ENCODE measurements around the gene SPANXD.
"Not testable (repeated sequence)": the region's sequence is repeated elsewhere in the genome, so short reads cannot be mapped to it uniquely, and the experiment has no call there.

The SPANXD gene, protein sequence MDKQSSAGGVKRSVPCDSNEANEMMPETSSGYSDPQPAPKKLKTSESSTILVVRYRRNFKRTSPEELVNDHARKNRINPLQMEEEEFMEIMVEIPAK

DNA sequence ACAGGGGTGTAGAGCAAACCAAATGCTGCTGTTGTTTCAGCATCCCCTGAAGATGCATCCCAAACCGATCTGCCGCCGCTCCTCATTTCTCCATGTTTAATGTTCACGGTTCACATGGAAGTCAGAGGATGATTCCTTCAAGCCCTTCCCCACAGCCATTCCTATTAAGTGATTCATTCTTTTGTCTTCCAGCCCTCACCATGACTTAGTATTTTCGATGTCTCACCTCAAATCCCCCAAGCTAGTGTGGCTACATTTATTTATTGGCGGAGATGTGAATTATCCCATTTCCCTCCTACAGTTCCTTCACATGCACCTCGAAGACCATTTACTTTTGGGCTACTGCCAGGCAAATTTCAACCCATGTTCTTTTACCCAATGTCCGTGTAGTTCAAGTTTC, at the start of gene SPANXD:
SPANXD (minus strand) TSS at position 101 of the 400 bp plus-strand sequence. CDS start 334 bp downstream, outside the sequence.
- DNase-seq (ENCODE audit: low spot score) = not testable (repeated sequence)

DNA sequence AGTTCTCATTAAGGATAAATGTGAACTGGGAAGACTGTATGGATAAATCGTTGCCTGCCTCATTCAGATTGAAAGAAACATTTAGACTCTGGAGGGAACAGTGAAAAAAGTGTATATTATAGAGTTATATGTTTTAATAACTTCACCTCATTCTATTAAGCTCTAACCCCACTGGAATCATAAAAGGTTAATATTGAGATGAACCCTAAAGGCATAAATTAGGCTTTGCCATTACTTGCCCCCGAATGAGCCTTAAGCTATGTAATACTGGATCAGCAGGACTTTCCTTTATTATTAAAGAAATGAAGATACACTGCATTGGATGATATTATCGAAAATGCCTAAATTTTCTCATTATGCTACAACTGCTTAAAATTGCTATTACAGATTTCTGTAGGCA, 44.1 kb upstream of the SPANXD start:
- no peak for DNase-seq (ENCODE audit: low spot score)

DNA sequence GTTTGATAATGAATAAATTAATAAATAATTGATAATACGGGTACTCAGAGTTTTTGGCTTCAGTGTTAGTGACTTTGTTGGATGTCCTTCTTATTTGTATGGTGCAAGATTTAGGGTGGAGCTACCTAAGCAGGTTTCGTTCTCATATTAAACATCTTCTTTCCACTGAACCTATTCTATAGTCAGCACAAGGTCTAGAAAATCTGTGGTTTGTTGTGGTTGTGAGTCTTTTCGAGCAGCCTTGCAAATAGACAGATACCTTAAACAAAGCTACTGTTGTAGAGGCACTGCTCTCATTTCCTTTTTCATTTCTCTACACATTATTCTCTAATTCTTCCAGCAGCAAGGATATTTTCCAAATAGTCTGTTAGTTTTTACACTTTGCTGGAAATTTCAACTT, 38.1 kb upstream of the SPANXD start:
- no peak for DNase-seq (ENCODE audit: low spot score)

DNA sequence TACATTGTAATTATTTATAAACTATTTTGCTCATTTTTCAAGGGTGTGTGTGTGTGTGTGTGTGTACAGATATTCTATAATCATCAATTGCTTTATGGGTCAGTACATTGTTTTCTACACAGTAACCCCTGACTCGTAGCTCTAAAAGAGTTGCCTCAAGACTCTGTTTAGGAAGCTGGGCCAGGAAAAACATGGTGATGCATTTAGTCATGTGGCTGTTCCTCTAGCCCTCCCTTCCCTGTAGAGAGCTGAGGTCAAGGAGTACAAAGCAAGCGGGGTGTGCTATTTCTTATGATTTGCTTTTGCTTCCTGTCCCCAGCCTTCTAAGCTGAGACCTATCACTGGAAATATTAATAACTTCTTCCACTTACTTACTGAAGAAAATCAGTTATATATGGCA, 34.8 kb upstream of the SPANXD start:
- DNase-seq (ENCODE audit: low spot score) = no peak

DNA sequence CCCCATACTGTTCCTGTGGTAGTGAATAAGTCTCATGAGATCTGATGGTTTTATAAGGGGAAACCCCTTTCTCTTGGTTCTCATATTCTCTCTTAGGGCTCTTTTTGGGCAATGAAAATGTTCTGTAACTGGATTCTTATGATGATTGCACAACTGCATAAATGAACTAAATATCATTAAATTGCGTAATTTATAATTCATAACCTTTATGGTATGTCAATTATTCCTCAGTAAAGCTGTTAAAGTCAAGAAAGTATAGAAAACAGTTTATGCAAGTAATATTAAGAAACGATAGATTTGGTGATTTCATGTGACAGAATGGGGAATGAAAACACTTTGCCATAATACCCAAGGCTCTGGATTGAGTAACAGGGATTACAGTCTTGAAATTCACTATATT, 33.5 kb upstream of the SPANXD start:
- no peak for DNase-seq (ENCODE audit: low spot score)

DNA sequence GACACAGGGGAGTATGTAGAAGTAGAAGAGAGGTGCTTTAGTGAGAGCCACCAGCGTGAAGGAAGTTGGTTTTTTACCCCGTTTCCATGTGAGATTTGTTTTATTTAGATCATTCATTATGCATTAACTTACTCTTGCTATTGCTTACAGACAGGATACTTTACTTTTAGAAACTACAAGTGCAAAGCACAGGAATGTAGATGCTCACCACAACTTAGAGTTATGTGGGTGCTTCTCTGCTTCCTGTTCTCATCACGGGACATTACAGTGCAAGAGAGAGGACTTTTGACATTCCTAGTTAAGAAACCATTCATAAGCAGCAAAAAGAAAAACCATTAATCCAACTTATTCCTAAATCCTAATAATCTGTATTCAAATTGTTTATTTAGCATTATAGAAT, 25.6 kb upstream of the SPANXD start:
- DNase-seq (ENCODE audit: low spot score) = no peak

DNA sequence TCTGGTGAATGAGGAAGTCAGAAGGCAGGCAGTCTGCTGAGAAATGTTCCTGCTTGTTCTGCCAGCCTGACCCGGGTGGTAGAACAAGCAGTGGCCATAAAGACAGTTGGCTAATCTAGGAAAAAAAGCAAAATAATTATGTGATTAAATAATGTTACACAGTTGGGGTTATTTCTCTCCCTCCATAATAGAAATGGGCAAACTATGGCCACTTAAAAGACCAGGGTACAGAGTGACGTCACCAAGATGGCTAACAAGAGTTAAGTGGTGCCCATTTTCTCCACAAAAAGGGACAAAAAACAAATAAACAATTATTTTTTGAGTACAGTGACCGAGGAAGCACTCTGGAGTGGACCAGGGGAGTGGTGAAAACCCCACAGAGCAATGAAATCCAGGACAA, 16.1 kb upstream of the SPANXD start:
- no peak for DNase-seq (ENCODE audit: low spot score)

DNA sequence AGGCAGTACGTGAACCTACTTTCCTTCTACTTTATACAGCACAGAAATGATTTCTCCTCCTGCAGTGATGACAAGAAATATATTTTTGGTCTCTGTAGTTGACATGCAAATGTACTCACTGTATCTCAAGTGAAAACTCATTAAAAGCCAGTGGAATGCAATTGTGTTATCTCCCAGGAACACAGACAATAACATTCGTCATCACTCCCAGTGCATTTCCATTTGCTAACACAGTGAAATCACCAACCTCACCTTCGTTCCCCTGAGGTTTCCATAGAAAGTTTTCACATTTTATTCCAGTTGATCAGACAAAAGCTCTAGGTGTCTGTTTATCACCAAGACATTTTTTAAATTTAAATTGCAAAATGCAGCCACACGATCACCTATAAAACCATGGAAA, 2.5 kb upstream of the SPANXD start:
- no peak for DNase-seq (ENCODE audit: low spot score)

DNA sequence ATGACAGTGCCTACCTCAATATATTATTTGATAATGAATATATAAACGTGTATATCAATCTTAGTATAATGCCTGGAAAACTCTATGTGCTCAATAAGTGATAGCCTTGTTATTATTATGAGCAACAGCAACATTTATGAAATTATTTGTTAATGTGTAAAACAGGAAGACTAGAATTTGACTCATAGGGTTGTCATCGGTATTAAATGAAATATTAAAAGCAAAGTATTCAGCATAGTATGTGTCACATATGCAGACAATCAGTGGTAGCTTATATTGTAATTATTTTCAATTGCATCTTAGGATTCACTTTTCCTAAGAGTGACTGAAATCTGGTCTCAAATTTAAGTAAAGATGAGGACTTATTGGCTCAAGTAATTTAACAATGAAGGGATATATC, 24.6 kb downstream of the SPANXD start:
- no peak for DNase-seq (ENCODE audit: low spot score)

DNA sequence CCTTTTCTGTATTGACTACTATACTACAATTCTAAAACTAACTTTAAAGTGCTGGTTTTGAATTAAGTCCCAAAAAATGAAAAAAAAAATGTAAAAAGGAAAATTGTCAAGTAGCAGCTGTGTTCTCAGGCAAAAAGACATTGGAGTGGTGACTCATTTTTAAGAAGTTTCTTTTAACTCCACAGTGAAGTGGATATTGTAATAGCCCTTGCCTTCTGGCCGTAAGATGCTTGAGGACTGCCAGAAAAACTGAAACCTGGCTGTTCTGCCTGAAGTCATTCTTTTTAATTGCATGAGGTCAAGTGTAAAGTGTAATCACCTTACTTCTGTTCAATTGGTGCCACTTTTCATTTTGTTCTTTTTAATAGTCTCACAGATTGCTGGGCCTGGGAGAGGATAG, 28.9 kb downstream of the SPANXD start:
- DNase-seq (ENCODE audit: low spot score) = no peak

DNA sequence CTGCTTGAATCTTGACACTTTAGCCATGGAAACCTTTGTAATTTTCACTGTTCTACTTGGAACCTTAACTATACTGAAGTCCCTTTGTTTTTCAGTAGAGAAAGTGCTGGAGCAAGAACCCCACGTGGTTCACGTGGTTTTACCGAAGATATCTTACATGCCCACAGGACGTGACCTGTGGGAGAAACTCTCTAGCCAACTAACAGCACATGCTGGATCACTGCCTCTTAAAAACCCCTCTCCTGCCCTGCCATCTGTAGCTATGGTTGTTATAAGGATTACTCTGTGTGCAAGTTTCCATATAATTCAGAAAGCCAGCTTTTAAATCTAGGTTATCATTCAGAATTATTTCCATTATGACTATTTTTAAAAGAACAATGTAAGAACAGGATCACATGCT, 30.2 kb downstream of the SPANXD start:
- no peak for DNase-seq (ENCODE audit: low spot score)

DNA sequence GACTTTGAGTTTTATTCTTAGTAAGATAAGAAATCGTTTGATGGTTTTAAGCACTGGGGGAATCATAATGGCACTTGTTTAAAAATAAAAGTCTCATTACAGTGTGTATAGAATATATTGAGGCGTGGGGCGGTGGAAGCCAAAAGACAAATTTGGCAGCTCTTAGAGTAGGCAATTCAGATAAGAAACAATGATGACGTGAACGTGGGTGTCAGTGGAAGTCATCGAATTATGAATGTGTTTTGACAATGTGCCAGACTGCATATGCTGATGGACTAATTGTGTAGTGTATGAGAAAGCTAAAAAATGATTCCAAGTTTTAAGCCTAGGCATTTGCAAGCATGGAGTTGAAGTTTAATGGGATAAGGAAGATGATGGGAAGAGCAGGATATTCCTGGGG, 35.8 kb downstream of the SPANXD start:
- no peak for DNase-seq (ENCODE audit: low spot score)

DNA sequence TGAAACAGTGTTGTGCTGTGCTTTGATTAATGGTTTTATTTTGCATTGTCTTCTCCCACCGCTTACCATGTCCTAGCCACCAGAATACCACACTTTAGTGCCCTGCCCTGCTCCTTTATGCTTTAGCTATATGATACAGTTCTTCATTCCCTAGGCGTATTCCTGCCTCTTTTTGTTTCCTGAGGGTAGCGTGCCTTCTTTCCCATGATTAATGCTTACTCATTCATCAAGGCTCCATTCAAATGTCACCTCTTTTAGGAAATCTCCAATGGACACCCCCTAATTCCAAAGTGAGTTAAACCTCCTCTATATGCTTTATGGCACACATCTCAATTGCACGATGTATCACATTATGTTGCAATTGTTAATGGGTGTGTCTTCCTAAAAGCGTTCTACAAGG, 46.3 kb downstream of the SPANXD start:
- DNase-seq (ENCODE audit: low spot score) = no peak
